Neutrophil (primary cell): Measurements from ENCODE around the gene TLDC2.
"Not testable (repeated sequence)": the region's sequence is repeated elsewhere in the genome, so short reads cannot be mapped to it uniquely, and the experiment has no call there.

Experiments used
- H3K27ac ChIP-seq: fragments of 200-600 bp; sonication (generic); 2 replicates; pipeline ENCODE4 v1.5.1; 2016; ENCODE audit warnings: mild to moderate bottlenecking, moderate library complexity
- H3K27me3 ChIP-seq: fragments of 200-600 bp; sonication (generic); 2 replicates; pipeline ENCODE4 v1.6.0; 2016; ENCODE audit warnings: mild to moderate bottlenecking
- H3K36me3 ChIP-seq: fragments of 200-600 bp; sonication (generic); 2 replicates; pipeline ENCODE4 v1.5.1; 2017
- H3K4me1 ChIP-seq, 2 experiments: fragments of 200-600 bp in 1 of 2; sonication (generic) in 1 of 2; 1 replicate in 1 of 2; 2 replicates in 1 of 2; pipeline versions ENCODE4 v1.5.1 to v1.6.1; 2013 to 2016; ENCODE audit warnings: low read depth in 1 of 2, low read length in 1 of 2, mild to moderate bottlenecking in 1 of 2, moderate library complexity in 1 of 2; ENCODE audit not compliant: control insufficient read depth in 1 of 2, insufficient read depth in 1 of 2
- H3K4me3 ChIP-seq, 2 experiments: fragments of 200-600 bp in 1 of 2; sonication (generic) in 1 of 2; 1 replicate in 1 of 2; 2 replicates in 1 of 2; pipeline ENCODE4 v1.5.1; 2013 to 2016; ENCODE audit warnings: low read depth in 1 of 2, low read length in 1 of 2, mild to moderate bottlenecking in 1 of 2, moderate library complexity in 1 of 2
- H3K9me3 ChIP-seq: fragments of 200-600 bp; sonication (generic); 2 replicates; pipeline ENCODE4 v1.5.1; 2016
- TF ChIP-seq, protein P1 (sequence below): fragments of 200-600 bp; sonication (generic); IDR thresholded peaks from 2 replicates; pipeline ENCODE4 v1.5.1; 2016; ENCODE audit warnings: antibody characterized with exemption

TLDC2 gene

DNA sequence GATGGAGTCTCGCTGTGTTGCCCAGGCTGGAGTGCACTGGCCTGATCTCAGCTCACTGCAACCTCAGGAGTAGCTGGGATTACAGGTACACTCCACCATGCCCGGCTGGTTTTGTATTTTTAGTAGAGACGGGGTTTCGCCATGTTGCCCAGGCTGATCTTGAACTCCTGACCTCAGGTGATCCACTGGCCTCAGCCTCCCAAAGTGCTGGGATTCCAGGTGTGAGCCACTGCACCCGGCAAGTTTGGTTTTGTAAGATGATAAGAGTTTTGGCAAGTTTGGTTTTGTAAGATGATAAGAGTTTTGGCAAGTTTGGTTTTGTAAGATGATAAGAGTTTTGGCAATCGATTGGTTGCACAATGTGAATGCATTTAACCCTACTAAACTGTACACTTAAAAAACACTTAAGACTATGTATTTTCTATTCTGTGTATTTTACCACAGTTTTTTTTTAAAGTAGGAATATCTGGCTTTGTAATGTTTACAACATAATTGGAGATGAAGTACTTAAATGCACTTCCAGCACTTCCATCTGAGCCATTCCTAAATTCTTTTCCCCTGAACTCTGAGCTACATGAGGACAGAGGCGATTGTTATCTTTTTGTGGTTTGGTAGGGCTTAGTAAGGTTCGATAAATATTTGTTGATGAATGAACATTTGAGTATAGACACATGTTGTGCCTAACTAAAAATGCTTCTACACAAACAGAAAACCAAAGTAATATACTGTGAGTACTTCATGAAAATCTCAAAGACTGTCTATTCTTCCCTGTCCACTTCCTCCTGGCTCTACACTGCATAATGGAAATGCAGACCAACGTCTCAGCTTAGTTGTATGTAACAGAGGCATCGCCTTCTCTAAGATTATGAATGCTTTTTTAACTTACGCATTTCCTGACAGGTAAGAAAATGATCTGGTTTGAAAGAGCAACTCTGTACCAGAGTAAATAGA lies 56.8 kb downstream of the TLDC2 start:
- H3K4me3 ChIP-seq: no peak overlapping the region
- H3K36me3 ChIP-seq: peaks cover 67% of the 10 kb centered on the region
- H3K4me1 ChIP-seq: peaks cover 0 to 3% of the 10 kb centered on the region in 2 experiments
- H3K27me3 ChIP-seq: no peaks in the 10 kb centered on the region
- TF ChIP-seq, protein P1, sequence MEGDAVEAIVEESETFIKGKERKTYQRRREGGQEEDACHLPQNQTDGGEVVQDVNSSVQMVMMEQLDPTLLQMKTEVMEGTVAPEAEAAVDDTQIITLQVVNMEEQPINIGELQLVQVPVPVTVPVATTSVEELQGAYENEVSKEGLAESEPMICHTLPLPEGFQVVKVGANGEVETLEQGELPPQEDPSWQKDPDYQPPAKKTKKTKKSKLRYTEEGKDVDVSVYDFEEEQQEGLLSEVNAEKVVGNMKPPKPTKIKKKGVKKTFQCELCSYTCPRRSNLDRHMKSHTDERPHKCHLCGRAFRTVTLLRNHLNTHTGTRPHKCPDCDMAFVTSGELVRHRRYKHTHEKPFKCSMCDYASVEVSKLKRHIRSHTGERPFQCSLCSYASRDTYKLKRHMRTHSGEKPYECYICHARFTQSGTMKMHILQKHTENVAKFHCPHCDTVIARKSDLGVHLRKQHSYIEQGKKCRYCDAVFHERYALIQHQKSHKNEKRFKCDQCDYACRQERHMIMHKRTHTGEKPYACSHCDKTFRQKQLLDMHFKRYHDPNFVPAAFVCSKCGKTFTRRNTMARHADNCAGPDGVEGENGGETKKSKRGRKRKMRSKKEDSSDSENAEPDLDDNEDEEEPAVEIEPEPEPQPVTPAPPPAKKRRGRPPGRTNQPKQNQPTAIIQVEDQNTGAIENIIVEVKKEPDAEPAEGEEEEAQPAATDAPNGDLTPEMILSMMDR: no peak
- peak overlapping the region; percentile 12 for H3K27ac ChIP-seq
- H3K9me3 ChIP-seq: no peaks in the 10 kb centered on the region

DNA sequence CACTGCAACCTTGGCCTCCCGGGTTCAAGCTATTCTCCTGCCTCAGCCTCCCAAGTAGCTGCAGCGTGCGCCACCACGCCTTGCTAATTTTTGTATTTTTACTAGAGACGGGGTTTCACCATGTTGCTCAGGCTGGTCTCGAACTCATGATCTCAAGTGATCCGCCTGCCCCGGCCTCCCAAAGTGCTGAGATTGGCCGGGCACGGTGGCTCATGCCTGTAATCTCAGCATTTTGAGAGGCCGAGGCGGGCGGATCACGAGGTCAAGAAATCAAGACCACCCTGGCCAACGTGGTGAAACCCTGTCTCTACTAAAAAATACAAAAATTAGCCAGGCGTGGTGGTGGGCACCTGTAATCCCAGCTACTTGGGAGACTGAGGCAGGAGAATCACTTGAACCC lies 57.6 kb downstream of the TLDC2 start:
- peaks cover 67% of the 10 kb centered on the region for H3K36me3 ChIP-seq
- not testable (repeated sequence) for H3K4me3 ChIP-seq, H3K4me1 ChIP-seq, H3K27me3 ChIP-seq, H3K27ac ChIP-seq, H3K9me3 ChIP-seq

DNA sequence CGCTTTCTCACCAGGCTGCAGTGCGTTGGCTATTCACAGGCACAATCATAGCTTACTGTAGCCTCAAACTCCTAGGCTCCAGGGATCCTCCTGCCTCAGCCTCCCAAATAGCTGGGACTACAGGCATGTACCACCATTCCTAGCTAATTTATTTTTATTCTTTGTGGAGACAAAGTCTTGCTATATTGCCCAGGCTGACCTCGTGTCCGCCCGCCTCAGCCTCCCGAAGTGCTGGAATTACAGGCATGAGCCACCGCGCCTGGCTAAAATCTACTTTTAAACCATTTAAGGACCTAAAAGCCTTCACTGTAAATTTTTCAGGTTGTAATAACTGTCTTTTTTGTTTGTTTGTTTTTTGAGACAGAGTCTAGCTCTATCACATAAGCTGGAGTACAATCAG lies 60.4 kb downstream of the TLDC2 start:
- peaks cover 52% of the 10 kb centered on the region for H3K36me3 ChIP-seq
- TF ChIP-seq, protein P1: no peak
- H3K27ac ChIP-seq: no peak overlapping the region
- H3K4me3 ChIP-seq: no peak overlapping the region
- H3K9me3 ChIP-seq: no peaks in the 10 kb centered on the region
- H3K4me1 ChIP-seq: peaks cover 0 to 3% of the 10 kb centered on the region in 2 experiments
- no peaks in the 10 kb centered on the region for H3K27me3 ChIP-seq

DNA sequence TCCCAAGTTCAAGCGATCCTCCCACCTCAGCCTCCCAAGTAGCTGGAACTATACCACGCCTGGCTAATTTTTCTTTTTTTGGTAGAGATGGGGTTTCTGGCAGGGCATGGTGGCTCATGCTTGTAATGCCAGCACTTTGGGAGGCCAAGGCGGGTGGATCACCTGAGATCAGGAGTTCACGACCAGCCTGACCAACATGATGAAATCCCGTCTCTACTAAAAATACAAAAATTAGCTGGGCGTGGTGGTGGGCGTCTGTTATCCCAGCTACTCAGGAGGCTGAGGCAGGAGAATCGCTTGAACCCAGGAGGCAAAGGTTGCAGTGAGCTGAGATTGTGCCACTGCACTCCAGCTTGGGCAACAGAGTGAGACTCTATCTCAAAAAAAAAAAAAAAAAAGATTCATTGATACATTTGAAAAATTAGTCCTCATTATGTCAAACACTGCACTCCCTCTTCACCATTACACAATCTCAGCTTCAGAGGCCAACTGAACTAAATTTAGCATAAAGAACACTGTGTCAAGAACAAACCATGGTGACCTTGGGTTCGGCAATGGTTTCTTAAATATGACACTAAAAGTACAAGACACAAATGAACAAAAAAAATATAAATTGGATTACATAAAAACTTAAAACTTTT lies 60.9 kb downstream of the TLDC2 start:
- not testable (repeated sequence) for H3K27me3 ChIP-seq, H3K9me3 ChIP-seq, H3K4me3 ChIP-seq, H3K27ac ChIP-seq, H3K4me1 ChIP-seq
- H3K36me3 ChIP-seq: peaks cover 54% of the 10 kb centered on the region

DNA sequence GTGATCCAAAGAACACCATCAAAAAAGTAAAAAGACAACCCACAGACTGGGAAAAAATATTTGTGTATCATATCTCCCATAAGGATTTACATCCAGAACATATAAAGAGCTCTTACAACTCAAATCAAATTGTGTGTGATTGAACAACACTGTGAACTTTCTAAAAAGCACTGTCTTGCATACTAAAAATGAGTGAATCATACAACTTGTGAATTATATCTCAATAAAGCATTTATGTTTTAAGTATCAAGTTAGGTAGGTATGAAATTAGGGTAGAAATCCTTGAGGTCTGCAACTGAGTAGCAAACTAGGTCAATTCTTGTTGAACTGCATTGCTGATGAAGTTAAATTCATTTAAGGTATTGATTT lies 61.4 kb downstream of the TLDC2 start:
- no peak overlapping the region for H3K27ac ChIP-seq
- H3K4me3 ChIP-seq: no peak overlapping the region
- H3K36me3 ChIP-seq: peaks cover 53% of the 10 kb centered on the region
- H3K27me3 ChIP-seq: no peaks in the 10 kb centered on the region
- H3K9me3 ChIP-seq: no peaks in the 10 kb centered on the region
- TF ChIP-seq, protein P1: no peak
- H3K4me1 ChIP-seq: peaks cover 0 to 2% of the 10 kb centered on the region in 2 experiments

DNA sequence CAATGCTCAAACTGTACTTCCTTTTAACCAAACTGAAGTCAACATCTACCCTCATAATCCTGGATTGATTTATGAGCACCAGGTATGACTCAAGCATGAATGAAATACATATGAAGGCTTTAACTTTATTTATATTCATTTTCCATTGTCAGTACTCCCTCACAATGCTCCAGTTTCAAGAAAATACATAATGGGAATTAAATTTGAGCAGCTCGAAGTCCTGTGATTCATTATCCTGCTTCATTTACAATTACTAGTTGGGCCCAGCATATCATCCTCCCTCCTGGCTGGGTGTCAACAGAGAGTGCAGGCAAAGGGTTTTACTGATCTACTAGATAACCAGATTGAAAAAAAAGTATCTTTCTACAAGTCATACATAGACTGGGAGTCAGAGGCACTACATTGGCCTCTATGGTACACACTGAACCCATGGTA lies 65.5 kb downstream of the TLDC2 start:
- Histone ChIP-seq H3K27ac (no peak overlapping the region), H3K36me3 (peaks cover 62% of the 10 kb centered on the region), H3K4me3 (no peak overlapping the region), H3K27me3 (no peaks in the 10 kb centered on the region), H3K4me1 (no peaks in the 10 kb centered on the region), H3K9me3 (no peaks in the 10 kb centered on the region)
- TF ChIP-seq, protein P1: no peak
